ENCODE results near the gene VILL. TPM values are rescaled to one million over a fixed set of nuclear protein-coding genes. Genes with fewer than 3 reads are reported as not detected.

VILL gene
- total RNA-seq, 4 donors from 2014 or later = 112 to 214 (median 172) TPM

- peaks cover 10 to 29% (median 21%) of the 10 kb centered on the region in 4 donors for H3K4me1 ChIP-seq
- TF ChIP-seq EP300 (IDR thresholded peaks at IDR 0.05; ENCODE audit: low read depth) (no peak), POLR2A (IDR thresholded peaks at IDR 0.05) (no peak), POLR2AphosphoS5 (IDR thresholded peaks at IDR 0.05) (no peak)
- TF ChIP-seq, protein P1, sequence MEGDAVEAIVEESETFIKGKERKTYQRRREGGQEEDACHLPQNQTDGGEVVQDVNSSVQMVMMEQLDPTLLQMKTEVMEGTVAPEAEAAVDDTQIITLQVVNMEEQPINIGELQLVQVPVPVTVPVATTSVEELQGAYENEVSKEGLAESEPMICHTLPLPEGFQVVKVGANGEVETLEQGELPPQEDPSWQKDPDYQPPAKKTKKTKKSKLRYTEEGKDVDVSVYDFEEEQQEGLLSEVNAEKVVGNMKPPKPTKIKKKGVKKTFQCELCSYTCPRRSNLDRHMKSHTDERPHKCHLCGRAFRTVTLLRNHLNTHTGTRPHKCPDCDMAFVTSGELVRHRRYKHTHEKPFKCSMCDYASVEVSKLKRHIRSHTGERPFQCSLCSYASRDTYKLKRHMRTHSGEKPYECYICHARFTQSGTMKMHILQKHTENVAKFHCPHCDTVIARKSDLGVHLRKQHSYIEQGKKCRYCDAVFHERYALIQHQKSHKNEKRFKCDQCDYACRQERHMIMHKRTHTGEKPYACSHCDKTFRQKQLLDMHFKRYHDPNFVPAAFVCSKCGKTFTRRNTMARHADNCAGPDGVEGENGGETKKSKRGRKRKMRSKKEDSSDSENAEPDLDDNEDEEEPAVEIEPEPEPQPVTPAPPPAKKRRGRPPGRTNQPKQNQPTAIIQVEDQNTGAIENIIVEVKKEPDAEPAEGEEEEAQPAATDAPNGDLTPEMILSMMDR (IDR thresholded peaks at IDR 0.05) = no peak
- whole genome bisulfite sequencing, 2 donors (ENCODE audit: low coverage in 1 of 2) = 87% methylated on average over 5 of the region's 5 CpGs; no CpG with 5 or more reads in 1 of the 2 donors
- H3K27ac ChIP-seq = no peak overlapping the region
- no peaks in the 10 kb centered on the region for H3K27me3 ChIP-seq
- DNase-seq = no peak
- H3K4me3 ChIP-seq = no peak overlapping the region
- no peaks in the 10 kb centered on the region for H3K9me3 ChIP-seq
- intact Hi-C loops (cut with DNase I; ENCODE audit: low total_unique reads) = no loop called here
- in situ Hi-C loops (cut with MboI; ENCODE audit: low pct_ligation_motif_present in 1 of 4, low pct_unique_long_range_greater_than_20kb in 1 of 4, low sequenced_read_pairs in 3 of 4) = no loop called here
- no peaks in the 10 kb centered on the region for H3K36me3 ChIP-seq
Measured at GRCh38 chr3:38036286-38036685, 45.7 kb downstream of the VILL start.

DNA sequence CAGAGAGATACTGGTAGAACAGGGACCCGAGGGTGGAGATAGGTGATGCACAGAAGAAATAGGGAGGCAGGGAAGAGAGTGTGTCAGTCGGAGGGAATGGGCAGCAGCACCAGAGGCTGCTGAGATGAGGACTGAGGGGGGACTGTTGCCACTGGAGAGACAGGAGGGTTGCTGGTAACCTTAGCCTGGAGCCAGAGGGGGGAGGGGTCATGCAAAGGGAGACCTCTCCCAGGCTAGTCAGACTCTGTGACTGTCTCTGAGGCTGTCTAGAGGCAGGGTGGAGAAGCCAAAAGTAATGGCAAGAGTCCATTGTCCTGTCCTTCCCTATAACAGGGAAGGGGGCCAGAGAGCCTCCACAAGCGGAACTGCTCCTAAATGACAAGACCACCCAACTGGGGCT is 46.3 kb downstream of the VILL start:
- H3K9me3 ChIP-seq = no peaks in the 10 kb centered on the region
- in situ Hi-C loops (cut with MboI; ENCODE audit: low pct_ligation_motif_present in 1 of 4, low pct_unique_long_range_greater_than_20kb in 1 of 4, low sequenced_read_pairs in 3 of 4) = no loop called here
- H3K36me3 ChIP-seq = no peaks in the 10 kb centered on the region
- TF ChIP-seq, protein P1 (IDR thresholded peaks at IDR 0.05) = no peak
- TF ChIP-seq EP300 (IDR thresholded peaks at IDR 0.05; ENCODE audit: low read depth) = no peak
- TF ChIP-seq POLR2A (IDR thresholded peaks at IDR 0.05) = no peak
- no peak for TF ChIP-seq POLR2AphosphoS5 (IDR thresholded peaks at IDR 0.05)
- H3K4me3 ChIP-seq = no peak overlapping the region
- H3K4me1 ChIP-seq = peaks cover 8 to 26% (median 16%) of the 10 kb centered on the region in 4 donors
- no peak overlapping the region for H3K27ac ChIP-seq
- intact Hi-C loops (cut with DNase I; ENCODE audit: low total_unique reads) = no loop called here
- WGBS, 2 donors (ENCODE audit: low coverage in 1 of 2) = 86% methylated on average over 3 of the region's 3 CpGs; no CpG with 5 or more reads in 1 of the 2 donors
- no peak for DNase-seq
- H3K27me3 ChIP-seq = no peaks in the 10 kb centered on the region

GRCh38 chr3:38038447-38038911 is 47.9 kb downstream of the VILL start:
- 59 to 75% methylated on average over 4 to 5 of the region's 5 CpGs for WGBS, 2 donors (ENCODE audit: low coverage in 1 of 2)
- in situ Hi-C loops (cut with MboI; ENCODE audit: low pct_ligation_motif_present in 1 of 4, low pct_unique_long_range_greater_than_20kb in 1 of 4, low sequenced_read_pairs in 3 of 4) = no loop called here
- no peaks in the 10 kb centered on the region for H3K9me3 ChIP-seq
- H3K4me3 ChIP-seq = peak overlapping the region in 2 of 4 donors; percentile 27 to 60
- H3K27me3 ChIP-seq = no peaks in the 10 kb centered on the region
- TF ChIP-seq POLR2A (IDR thresholded peaks at IDR 0.05) (no peak), POLR2AphosphoS5 (IDR thresholded peaks at IDR 0.05) (no peak), EP300 (IDR thresholded peaks at IDR 0.05; ENCODE audit: low read depth) (no peak)
- TF ChIP-seq, protein P1 (IDR thresholded peaks at IDR 0.05) = no peak
- peak overlapping the region; percentile 58 to 79 (median 68) for H3K27ac ChIP-seq
- H3K4me1 ChIP-seq = peaks cover 8 to 26% (median 17%) of the 10 kb centered on the region in 4 donors
- H3K36me3 ChIP-seq = no peaks in the 10 kb centered on the region
- intact Hi-C loops (cut with DNase I; ENCODE audit: low total_unique reads) = no loop called here
- DNase-seq = no peak

GRCh38 chr3:38039101-38039898 is 48.7 kb downstream of the VILL start, which contains the start of gene DLEC1:
Gene DLEC1, plus strand, starts transcription at chr3:38039208. Its CDS starts 18 bp downstream, at chr3:38039226.
- Histone ChIP-seq H3K36me3 (no peaks in the 10 kb centered on the region), H3K27ac (peak within 1 kb of the TSS; percentile 58 to 79 (median 68)), H3K27me3 (no peaks in the 10 kb centered on the region), H3K4me1 (peaks cover 8 to 26% (median 18%) of the 10 kb centered on the region in 4 donors), H3K4me3 (peak within 1 kb of the TSS; percentile 27 to 60 (median 43)), H3K9me3 (no peaks in the 10 kb centered on the region)
- intact Hi-C loops (cut with DNase I; ENCODE audit: low total_unique reads) = no loop called here
- in situ Hi-C loops (cut with MboI; ENCODE audit: low pct_ligation_motif_present in 1 of 4, low pct_unique_long_range_greater_than_20kb in 1 of 4, low sequenced_read_pairs in 3 of 4) = no loop called here
- peak; percentile 89 for DNase-seq
- 3% methylated on average over 66 of the region's 67 CpGs; no CpG with 5 or more reads in 1 of the 2 donors for WGBS, 2 donors (ENCODE audit: low coverage in 1 of 2)
- peak in 1 of 3 donors; percentile 11 for TF ChIP-seq POLR2AphosphoS5 (IDR thresholded peaks at IDR 0.05)
- no peak for TF ChIP-seq POLR2A (IDR thresholded peaks at IDR 0.05)
